Measurements from ENCODE around the gene GREB1. TPM values are rescaled to one million over a fixed set of nuclear protein-coding genes. Genes with fewer than 3 reads are reported as not detected.
A peak's percentile ranks its signal among the peaks of the same experiment; 100 is the strongest.

The GREB1 gene
- total and polyA plus RNA-seq, 2 of the 13 experiments (the other 11 are each of a cell fraction or from before 2014, with no cell fraction given): 31.3 to 61.2 TPM

DNA sequence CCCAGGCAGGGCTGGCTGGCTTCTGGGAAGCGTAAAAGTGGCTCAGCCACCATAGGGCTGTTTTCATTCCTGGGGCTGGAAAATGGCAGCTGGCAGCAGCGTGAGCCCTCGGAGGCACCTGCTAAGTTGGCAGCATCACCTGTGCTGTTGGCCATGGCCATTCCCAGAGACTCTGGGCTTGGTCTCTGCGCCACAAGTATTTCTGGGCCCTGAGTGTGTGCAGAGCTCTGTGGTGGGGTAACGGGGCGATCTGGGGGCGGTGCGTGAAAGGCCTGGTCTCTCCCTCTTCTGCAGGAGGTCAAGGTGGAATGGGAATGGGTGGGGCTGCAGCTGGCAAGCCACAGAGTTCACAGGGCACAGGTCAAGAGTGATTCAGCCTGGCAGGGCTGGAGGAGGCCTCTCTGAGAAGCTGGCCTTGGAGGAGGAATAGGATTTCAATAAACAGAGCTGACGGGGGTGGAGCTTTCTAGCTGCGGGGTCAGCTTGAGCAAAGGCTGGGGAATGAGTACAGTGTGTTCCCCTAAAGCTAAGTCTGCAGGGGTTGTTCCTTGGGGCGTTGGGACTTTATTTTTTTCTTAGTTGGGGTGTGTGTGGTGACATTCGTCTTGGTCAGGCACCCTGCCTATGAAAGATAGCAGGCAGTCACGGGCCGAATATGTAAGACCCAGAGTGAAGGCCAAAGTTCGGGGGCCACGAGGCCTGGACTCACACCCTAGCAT is 146.5 kb downstream of the GREB1 start (continued):
- TF ChIP-seq, protein P1, sequence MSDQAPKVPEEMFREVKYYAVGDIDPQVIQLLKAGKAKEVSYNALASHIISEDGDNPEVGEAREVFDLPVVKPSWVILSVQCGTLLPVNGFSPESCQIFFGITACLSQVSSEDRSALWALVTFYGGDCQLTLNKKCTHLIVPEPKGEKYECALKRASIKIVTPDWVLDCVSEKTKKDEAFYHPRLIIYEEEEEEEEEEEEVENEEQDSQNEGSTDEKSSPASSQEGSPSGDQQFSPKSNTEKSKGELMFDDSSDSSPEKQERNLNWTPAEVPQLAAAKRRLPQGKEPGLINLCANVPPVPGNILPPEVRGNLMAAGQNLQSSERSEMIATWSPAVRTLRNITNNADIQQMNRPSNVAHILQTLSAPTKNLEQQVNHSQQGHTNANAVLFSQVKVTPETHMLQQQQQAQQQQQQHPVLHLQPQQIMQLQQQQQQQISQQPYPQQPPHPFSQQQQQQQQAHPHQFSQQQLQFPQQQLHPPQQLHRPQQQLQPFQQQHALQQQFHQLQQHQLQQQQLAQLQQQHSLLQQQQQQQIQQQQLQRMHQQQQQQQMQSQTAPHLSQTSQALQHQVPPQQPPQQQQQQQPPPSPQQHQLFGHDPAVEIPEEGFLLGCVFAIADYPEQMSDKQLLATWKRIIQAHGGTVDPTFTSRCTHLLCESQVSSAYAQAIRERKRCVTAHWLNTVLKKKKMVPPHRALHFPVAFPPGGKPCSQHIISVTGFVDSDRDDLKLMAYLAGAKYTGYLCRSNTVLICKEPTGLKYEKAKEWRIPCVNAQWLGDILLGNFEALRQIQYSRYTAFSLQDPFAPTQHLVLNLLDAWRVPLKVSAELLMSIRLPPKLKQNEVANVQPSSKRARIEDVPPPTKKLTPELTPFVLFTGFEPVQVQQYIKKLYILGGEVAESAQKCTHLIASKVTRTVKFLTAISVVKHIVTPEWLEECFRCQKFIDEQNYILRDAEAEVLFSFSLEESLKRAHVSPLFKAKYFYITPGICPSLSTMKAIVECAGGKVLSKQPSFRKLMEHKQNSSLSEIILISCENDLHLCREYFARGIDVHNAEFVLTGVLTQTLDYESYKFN (CRISPR knock-in tag; conservative IDR thresholded peaks at IDR 0.05): peak; percentile 72
- TF ChIP-seq ZNF619 (CRISPR knock-in tag; IDR thresholded peaks at IDR 0.05) (0 out of 2 replicates have a peak, but pooled peaks have one; percentile 62), GTF2F1 (IDR thresholded peaks at IDR 0.05; ENCODE audit: low read length) (no peak), RXRA (CRISPR knock-in tag; IDR thresholded peaks at IDR 0.05) (peak; percentile 74; the same call in 1 of the 2 replicates), ZNF687 (CRISPR knock-in tag; IDR thresholded peaks at IDR 0.05) (peak; percentile 75), ZNF33A (CRISPR knock-in tag; IDR thresholded peaks at IDR 0.05; ENCODE audit: borderline replicate concordance) (no peak), SPEN (CRISPR knock-in tag; IDR thresholded peaks at IDR 0.05; ENCODE audit: low read depth) (peak; percentile 31; the same call in 1 of the 2 replicates), TBX2 (CRISPR knock-in tag; IDR thresholded peaks at IDR 0.05; ENCODE audit: borderline replicate concordance) (peak; percentile 40; the same call in 1 of the 2 replicates), KDM2A (CRISPR knock-in tag; IDR thresholded peaks at IDR 0.05; ENCODE audit: borderline replicate concordance, low read depth) (no peak)
- TF ChIP-seq, protein P2, sequence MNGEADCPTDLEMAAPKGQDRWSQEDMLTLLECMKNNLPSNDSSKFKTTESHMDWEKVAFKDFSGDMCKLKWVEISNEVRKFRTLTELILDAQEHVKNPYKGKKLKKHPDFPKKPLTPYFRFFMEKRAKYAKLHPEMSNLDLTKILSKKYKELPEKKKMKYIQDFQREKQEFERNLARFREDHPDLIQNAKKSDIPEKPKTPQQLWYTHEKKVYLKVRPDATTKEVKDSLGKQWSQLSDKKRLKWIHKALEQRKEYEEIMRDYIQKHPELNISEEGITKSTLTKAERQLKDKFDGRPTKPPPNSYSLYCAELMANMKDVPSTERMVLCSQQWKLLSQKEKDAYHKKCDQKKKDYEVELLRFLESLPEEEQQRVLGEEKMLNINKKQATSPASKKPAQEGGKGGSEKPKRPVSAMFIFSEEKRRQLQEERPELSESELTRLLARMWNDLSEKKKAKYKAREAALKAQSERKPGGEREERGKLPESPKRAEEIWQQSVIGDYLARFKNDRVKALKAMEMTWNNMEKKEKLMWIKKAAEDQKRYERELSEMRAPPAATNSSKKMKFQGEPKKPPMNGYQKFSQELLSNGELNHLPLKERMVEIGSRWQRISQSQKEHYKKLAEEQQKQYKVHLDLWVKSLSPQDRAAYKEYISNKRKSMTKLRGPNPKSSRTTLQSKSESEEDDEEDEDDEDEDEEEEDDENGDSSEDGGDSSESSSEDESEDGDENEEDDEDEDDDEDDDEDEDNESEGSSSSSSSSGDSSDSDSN (CRISPR knock-in tag; IDR thresholded peaks at IDR 0.05): 0 out of 2 replicates have a peak, but pooled peaks have one; percentile 20
- TF ChIP-seq, protein P3, sequence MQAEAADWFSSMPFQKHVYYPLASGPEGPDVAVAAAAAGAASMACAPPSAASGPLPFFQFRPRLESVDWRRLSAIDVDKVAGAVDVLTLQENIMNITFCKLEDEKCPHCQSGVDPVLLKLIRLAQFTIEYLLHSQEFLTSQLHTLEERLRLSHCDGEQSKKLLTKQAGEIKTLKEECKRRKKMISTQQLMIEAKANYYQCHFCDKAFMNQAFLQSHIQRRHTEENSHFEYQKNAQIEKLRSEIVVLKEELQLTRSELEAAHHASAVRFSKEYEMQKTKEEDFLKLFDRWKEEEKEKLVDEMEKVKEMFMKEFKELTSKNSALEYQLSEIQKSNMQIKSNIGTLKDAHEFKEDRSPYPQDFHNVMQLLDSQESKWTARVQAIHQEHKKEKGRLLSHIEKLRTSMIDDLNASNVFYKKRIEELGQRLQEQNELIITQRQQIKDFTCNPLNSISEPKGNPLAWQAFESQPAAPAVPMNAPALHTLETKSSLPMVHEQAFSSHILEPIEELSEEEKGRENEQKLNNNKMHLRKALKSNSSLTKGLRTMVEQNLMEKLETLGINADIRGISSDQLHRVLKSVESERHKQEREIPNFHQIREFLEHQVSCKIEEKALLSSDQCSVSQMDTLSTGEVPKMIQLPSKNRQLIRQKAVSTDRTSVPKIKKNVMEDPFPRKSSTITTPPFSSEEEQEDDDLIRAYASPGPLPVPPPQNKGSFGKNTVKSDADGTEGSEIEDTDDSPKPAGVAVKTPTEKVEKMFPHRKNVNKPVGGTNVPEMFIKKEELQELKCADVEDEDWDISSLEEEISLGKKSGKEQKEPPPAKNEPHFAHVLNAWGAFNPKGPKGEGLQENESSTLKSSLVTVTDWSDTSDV (CRISPR knock-in tag; IDR thresholded peaks at IDR 0.05): no peak
- TF ChIP-seq, protein P4, sequence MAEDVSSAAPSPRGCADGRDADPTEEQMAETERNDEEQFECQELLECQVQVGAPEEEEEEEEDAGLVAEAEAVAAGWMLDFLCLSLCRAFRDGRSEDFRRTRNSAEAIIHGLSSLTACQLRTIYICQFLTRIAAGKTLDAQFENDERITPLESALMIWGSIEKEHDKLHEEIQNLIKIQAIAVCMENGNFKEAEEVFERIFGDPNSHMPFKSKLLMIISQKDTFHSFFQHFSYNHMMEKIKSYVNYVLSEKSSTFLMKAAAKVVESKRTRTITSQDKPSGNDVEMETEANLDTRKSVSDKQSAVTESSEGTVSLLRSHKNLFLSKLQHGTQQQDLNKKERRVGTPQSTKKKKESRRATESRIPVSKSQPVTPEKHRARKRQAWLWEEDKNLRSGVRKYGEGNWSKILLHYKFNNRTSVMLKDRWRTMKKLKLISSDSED (CRISPR knock-in tag; IDR thresholded peaks at IDR 0.05): no peak

Measured in HepG2 (cell line).